Measurements from ENCODE around the gene DDTL.
"Not testable (repeated sequence)": the region's sequence is repeated elsewhere in the genome, so short reads cannot be mapped to it uniquely, and the experiment has no call there.

The DDTL gene

DNA sequence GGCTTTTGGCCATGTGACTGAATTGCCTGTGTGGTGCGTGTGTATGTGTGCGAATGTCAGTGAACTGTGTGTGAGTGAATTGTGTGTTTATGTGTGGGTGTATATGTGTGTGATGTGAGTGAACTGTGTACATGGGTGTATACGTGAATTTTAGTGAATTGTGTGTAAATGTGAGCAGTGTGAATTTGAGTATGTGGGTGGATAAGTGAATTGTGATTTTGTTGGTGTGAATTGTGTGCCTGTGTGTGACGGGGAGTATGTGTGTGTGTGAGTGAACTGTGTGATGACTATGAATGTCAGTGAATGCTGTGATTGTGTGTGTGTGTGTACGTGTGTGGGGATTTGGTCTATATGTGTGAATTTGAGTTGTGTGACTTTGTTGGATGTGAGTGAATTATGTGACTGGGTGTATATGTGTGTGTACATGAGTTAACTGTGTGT is 3.5 kb downstream of the DDTL start:
- Histone ChIP-seq H3K4me2 (ENCODE audit: low read depth, low read length, poor library complexity, severe bottlenecking) (no peak overlapping the region), H3K27me3 (ENCODE audit: low read length) (no peaks in the 10 kb centered on the region), H3K9me3 (ENCODE audit: insufficient read depth, low read length) (no peaks in the 10 kb centered on the region), H3K9me2 (replicated peaks; ENCODE audit: insufficient read depth, low read length) (no peaks in the 10 kb centered on the region), H3K36me3 (ENCODE audit: low read length) (no peaks in the 10 kb centered on the region), H3K79me2 (ENCODE audit: insufficient read depth, low read length) (peaks cover 16% of the 10 kb centered on the region), H3K9ac (ENCODE audit: low read length) (no peak overlapping the region), H4K20me1 (ENCODE audit: low read depth, low read length) (no peaks in the 10 kb centered on the region), H2AFZ (ENCODE audit: low read depth, low read length, severe bottlenecking) (no peak overlapping the region), H3K4me3 (ENCODE audit: insufficient read depth, low read length, poor library complexity, severe bottlenecking) (no peak overlapping the region), H3K27ac (ENCODE audit: low read depth, low read length) (no peak overlapping the region), H3F3A (ENCODE audit: insufficient read depth) (0 out of 2 replicates have a peak, but pooled peaks cover 3% of the 10 kb centered on the region)
- TF ChIP-seq, protein P1, sequence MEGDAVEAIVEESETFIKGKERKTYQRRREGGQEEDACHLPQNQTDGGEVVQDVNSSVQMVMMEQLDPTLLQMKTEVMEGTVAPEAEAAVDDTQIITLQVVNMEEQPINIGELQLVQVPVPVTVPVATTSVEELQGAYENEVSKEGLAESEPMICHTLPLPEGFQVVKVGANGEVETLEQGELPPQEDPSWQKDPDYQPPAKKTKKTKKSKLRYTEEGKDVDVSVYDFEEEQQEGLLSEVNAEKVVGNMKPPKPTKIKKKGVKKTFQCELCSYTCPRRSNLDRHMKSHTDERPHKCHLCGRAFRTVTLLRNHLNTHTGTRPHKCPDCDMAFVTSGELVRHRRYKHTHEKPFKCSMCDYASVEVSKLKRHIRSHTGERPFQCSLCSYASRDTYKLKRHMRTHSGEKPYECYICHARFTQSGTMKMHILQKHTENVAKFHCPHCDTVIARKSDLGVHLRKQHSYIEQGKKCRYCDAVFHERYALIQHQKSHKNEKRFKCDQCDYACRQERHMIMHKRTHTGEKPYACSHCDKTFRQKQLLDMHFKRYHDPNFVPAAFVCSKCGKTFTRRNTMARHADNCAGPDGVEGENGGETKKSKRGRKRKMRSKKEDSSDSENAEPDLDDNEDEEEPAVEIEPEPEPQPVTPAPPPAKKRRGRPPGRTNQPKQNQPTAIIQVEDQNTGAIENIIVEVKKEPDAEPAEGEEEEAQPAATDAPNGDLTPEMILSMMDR (IDR thresholded peaks at IDR 0.05; ENCODE audit: insufficient read depth, low read length, poor library complexity, severe bottlenecking): no peak
- TF ChIP-seq EZH2phosphoT487 (conservative IDR thresholded peaks at IDR 0.05; ENCODE audit: low read length): no peak

DNA sequence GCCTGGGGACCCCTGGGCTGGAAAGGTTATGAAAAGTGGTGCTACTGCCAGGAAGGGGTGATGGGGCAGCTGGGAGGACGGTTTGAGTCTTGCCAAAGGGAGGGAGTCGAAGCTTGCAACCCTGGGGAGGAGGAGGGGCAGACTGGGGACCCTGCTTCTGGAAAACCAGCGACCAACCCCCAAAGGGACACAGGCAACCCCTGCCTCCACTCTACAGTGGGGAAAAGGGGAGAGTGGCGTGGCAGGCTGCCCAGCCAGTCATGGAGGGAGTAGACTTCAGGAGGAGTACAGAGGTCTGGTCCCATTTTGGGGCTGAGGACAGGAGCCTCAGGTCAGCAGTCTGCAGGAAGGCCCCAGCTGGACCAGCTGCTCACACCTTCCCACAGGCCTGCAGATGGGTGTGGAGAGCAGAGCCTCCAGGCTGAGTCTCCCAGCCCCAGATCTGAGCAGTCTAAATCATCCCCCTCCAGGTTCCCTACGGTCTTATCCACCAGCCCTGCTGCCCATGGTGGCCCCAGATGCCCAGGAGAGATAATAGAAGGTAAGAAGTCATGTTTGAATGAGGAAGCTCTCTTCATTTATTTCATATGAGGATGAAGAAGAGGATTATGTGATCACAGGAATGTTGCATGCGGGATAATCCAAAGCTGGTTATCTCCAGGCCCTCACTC is 4.3 kb downstream of the DDTL start:
- Histone ChIP-seq H3K9me3 (ENCODE audit: insufficient read depth, low read length) (no peaks in the 10 kb centered on the region), H3K9me2 (replicated peaks; ENCODE audit: insufficient read depth, low read length) (no peaks in the 10 kb centered on the region), H3K27ac (ENCODE audit: low read depth, low read length) (no peak overlapping the region), H3K36me3 (ENCODE audit: low read length) (no peaks in the 10 kb centered on the region), H3K79me2 (ENCODE audit: insufficient read depth, low read length) (peaks cover 16% of the 10 kb centered on the region), H3F3A (ENCODE audit: insufficient read depth) (0 out of 2 replicates have a peak, but pooled peaks cover 3% of the 10 kb centered on the region), H2AFZ (ENCODE audit: low read depth, low read length, severe bottlenecking) (no peak overlapping the region), H3K9ac (ENCODE audit: low read length) (no peak overlapping the region), H4K20me1 (ENCODE audit: low read depth, low read length) (no peaks in the 10 kb centered on the region), H3K4me2 (ENCODE audit: low read depth, low read length, poor library complexity, severe bottlenecking) (no peak overlapping the region), H3K27me3 (ENCODE audit: low read length) (no peaks in the 10 kb centered on the region), H3K4me3 (ENCODE audit: insufficient read depth, low read length, poor library complexity, severe bottlenecking) (no peak overlapping the region)
- TF ChIP-seq, protein P1 (IDR thresholded peaks at IDR 0.05; ENCODE audit: insufficient read depth, low read length, poor library complexity, severe bottlenecking): no peak
- TF ChIP-seq EZH2phosphoT487 (conservative IDR thresholded peaks at IDR 0.05; ENCODE audit: low read length): no peak

DNA sequence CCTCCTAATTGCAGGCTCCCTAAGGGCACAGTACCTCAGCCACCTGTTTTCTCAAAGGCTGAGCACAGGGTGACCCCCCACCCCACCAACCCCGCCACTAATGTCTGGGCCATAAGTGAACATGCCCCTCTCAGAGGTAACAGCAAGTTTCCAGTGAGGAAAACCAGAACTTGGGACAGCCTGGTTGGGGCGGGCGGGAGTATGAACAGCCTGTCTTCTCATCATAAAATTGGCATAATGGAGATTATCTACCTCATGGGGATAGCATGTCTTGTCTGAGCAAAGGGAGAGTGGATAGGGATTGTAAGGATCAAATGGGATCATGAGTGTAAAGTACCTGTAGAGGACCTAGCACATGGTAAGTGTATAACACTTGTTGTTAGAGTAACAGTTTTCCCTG is 5.2 kb downstream of the DDTL start:
- H3F3A ChIP-seq (ENCODE audit: insufficient read depth); H3K9me2 ChIP-seq (replicated peaks; ENCODE audit: insufficient read depth, low read length); H3K4me2 ChIP-seq (ENCODE audit: low read depth, low read length, poor library complexity, severe bottlenecking); H3K36me3 ChIP-seq (ENCODE audit: low read length); H3K9ac ChIP-seq (ENCODE audit: low read length); H4K20me1 ChIP-seq (ENCODE audit: low read depth, low read length); H3K27ac ChIP-seq (ENCODE audit: low read depth, low read length); H3K27me3 ChIP-seq (ENCODE audit: low read length); H2AFZ ChIP-seq (ENCODE audit: low read depth, low read length, severe bottlenecking); H3K9me3 ChIP-seq (ENCODE audit: insufficient read depth, low read length); H3K4me3 ChIP-seq (ENCODE audit: insufficient read depth, low read length, poor library complexity, severe bottlenecking): not testable (repeated sequence)
- H3K79me2 ChIP-seq (ENCODE audit: insufficient read depth, low read length): peaks cover 16% of the 10 kb centered on the region

DNA sequence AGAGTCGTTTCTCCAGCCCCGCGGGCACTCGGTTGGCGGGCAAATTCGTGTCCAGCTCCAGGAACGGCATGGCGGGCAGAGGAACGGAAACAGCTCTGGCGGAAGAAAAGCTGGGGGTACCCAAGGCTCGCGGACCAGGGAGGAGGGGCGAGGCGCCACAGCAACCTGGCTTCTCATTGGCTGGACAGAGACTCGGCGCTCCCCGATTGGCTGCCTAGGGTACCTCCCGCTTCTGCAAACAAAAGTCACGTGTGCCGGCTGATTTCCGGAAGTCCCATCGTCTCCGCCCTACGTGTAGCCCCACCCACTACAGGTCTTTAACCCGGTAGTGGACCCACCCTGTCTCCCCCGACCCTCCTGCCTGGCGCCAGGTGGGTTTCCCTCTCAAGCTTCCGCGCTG is 7.7 kb downstream of the DDTL start, which contains the start of gene DDT:
TSS of gene DDT (minus strand) at position 97 of the 400 bp plus-strand sequence. CDS start at position 70, 27 bp downstream.
- not testable (repeated sequence) for H3K9me2 ChIP-seq (replicated peaks; ENCODE audit: insufficient read depth, low read length); H3K27ac ChIP-seq (ENCODE audit: low read depth, low read length); H4K20me1 ChIP-seq (ENCODE audit: low read depth, low read length); H3F3A ChIP-seq (ENCODE audit: insufficient read depth); H3K27me3 ChIP-seq (ENCODE audit: low read length); H3K9ac ChIP-seq (ENCODE audit: low read length); H3K9me3 ChIP-seq (ENCODE audit: insufficient read depth, low read length); H2AFZ ChIP-seq (ENCODE audit: low read depth, low read length, severe bottlenecking); H3K4me2 ChIP-seq (ENCODE audit: low read depth, low read length, poor library complexity, severe bottlenecking); H3K36me3 ChIP-seq (ENCODE audit: low read length); H3K4me3 ChIP-seq (ENCODE audit: insufficient read depth, low read length, poor library complexity, severe bottlenecking)
- peaks cover 13% of the 10 kb centered on the region for H3K79me2 ChIP-seq (ENCODE audit: insufficient read depth, low read length)

DNA sequence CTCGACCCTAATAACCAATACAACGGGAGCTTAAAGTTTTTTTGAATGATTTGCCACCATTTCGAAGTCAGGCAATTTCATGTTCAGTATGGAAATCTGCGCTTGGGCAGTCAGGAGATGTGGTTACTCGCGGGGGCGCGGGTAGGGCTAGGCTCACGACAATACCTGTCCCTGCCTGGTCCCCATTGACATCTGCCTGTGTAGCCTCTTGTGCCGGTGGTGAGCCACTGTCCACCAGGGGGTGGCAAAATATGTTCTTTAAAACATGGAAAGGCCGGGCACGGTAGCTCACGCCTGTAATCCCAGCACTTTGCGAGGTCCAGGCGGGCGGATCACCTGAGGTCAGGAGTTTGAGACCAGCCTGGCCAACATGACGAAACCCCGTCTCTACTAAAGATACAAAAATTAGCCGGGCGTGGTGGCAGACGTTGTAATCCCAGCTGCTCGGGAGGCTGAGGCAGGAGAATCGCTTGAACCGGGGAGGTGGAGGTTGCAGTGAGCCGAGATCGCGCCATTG is 8.2 kb downstream of the DDTL start:
- not testable (repeated sequence) for H3K9me2 ChIP-seq (replicated peaks; ENCODE audit: insufficient read depth, low read length); H3K36me3 ChIP-seq (ENCODE audit: low read length); H3F3A ChIP-seq (ENCODE audit: insufficient read depth); H3K4me3 ChIP-seq (ENCODE audit: insufficient read depth, low read length, poor library complexity, severe bottlenecking); H3K9ac ChIP-seq (ENCODE audit: low read length); H3K27ac ChIP-seq (ENCODE audit: low read depth, low read length); H4K20me1 ChIP-seq (ENCODE audit: low read depth, low read length); H3K9me3 ChIP-seq (ENCODE audit: insufficient read depth, low read length); H3K4me2 ChIP-seq (ENCODE audit: low read depth, low read length, poor library complexity, severe bottlenecking); H2AFZ ChIP-seq (ENCODE audit: low read depth, low read length, severe bottlenecking); H3K27me3 ChIP-seq (ENCODE audit: low read length)
- peaks cover 12% of the 10 kb centered on the region for H3K79me2 ChIP-seq (ENCODE audit: insufficient read depth, low read length)

DNA sequence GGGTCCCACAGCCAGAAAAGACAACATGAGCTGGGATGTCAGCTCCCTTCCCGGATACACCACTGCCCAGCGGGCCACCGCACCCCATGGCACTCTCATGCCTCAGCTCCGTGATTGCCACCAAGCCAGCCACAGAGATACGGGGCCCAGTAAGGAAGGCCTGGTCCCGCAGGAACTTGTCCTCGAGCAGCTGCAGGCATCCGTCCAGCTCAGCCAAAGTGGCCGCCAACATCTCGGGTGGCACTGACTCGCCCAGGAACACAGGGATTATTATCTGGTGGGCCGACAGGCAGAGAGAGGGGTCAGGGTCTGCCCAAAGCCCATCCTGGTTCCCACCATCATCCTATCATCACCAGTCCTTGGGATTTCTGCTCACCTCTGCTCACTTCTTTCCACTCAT is 10.6 kb downstream of the DDTL start:
- not testable (repeated sequence) for H3K36me3 ChIP-seq (ENCODE audit: low read length); H3K9me3 ChIP-seq (ENCODE audit: insufficient read depth, low read length); H3K79me2 ChIP-seq (ENCODE audit: insufficient read depth, low read length); H3K27ac ChIP-seq (ENCODE audit: low read depth, low read length); H2AFZ ChIP-seq (ENCODE audit: low read depth, low read length, severe bottlenecking); H3K9me2 ChIP-seq (replicated peaks; ENCODE audit: insufficient read depth, low read length); H3K27me3 ChIP-seq (ENCODE audit: low read length); H4K20me1 ChIP-seq (ENCODE audit: low read depth, low read length); H3K4me3 ChIP-seq (ENCODE audit: insufficient read depth, low read length, poor library complexity, severe bottlenecking); H3F3A ChIP-seq (ENCODE audit: insufficient read depth); H3K4me2 ChIP-seq (ENCODE audit: low read depth, low read length, poor library complexity, severe bottlenecking); H3K9ac ChIP-seq (ENCODE audit: low read length)

Data from SU-DHL-6 (cell line).